NCI-H2196 treated with DMSO at 0.1 percent for 48 hours (cell line): ENCODE results near the gene ADH1A.
"Not testable (repeated sequence)": the region's sequence is repeated elsewhere in the genome, so short reads cannot be mapped to it uniquely, and the experiment has no call there.

Experiments
- DNase-seq: peaks from one replicate; lab custom pipeline; 2025; ENCODE audit not compliant: unreplicated experiment; lab: John Stamatoyannopoulos, UW

ADH1A gene

GRCh38 chr4:99290848-99291786 lies at the start of gene ADH1A:
ADH1A (minus strand) TSS chr4:99290985; CDS start chr4:99290914, 71 bp downstream.
- no peak for DNase-seq

GRCh38 chr4:99339172-99339571 lies 48.4 kb upstream of the ADH1A start:
- DNase-seq = no peak

GRCh38 chr4:99336553-99336952 lies 45.8 kb upstream of the ADH1A start:
- DNase-seq = no peak

- DNase-seq = no peak
Observed at GRCh38 chr4:99334880-99335279, 44.1 kb upstream of the ADH1A start.

- DNase-seq = no peak
Observed at GRCh38 chr4:99330648-99331047, 39.9 kb upstream of the ADH1A start.

GRCh38 chr4:99329876-99330275 lies 39.1 kb upstream of the ADH1A start:
- DNase-seq = no peak

GRCh38 chr4:99324979-99325378 lies 34.2 kb upstream of the ADH1A start:
- DNase-seq = no peak

GRCh38 chr4:99324361-99324760 lies 33.6 kb upstream of the ADH1A start:
- DNase-seq = no peak

GRCh38 chr4:99323756-99324155 lies 33.0 kb upstream of the ADH1A start:
- no peak for DNase-seq

GRCh38 chr4:99321241-99322191 lies 30.7 kb upstream of the ADH1A start, which contains the start of gene ADH1B:
ADH1B (minus strand) TSS chr4:99321401; CDS start chr4:99321331, 70 bp downstream.
- no peak for DNase-seq

GRCh38 chr4:99317811-99318210 lies 27.0 kb upstream of the ADH1A start:
- DNase-seq = not testable (repeated sequence)

GRCh38 chr4:99317354-99317753 lies 26.6 kb upstream of the ADH1A start:
- DNase-seq = no peak

- no peak for DNase-seq
Observed at GRCh38 chr4:99315839-99316238, 25.1 kb upstream of the ADH1A start.

GRCh38 chr4:99314211-99314610 lies 23.4 kb upstream of the ADH1A start:
- no peak for DNase-seq

- DNase-seq = no peak
Observed at GRCh38 chr4:99310389-99310788, 19.6 kb upstream of the ADH1A start.

- no peak for DNase-seq
Observed at GRCh38 chr4:99305638-99306400, 15.0 kb upstream of the ADH1A start.

GRCh38 chr4:99301376-99302164 lies 10.8 kb upstream of the ADH1A start:
- DNase-seq = no peak

GRCh38 chr4:99300934-99301333 lies 10.1 kb upstream of the ADH1A start:
- DNase-seq = no peak

GRCh38 chr4:99293357-99293756 lies 2.6 kb upstream of the ADH1A start:
- no peak for DNase-seq

- DNase-seq = no peak
Observed at GRCh38 chr4:99285387-99285786, 5.4 kb downstream of the ADH1A start.
